ENCODE results near the gene ISL2. TPM values are rescaled to one million over a fixed set of nuclear protein-coding genes. Genes with fewer than 3 reads are reported as not detected.

ISL2 gene
- 1.1 and 1.3 TPM in 2 replicates for total RNA-seq (2012; rRNA removed)
- polyA plus RNA-seq (2012; rRNA removed) = 2.5 and 3.6 TPM in 2 replicates
- polyA plus RNA-seq (2012; cell fraction: cytosol; rRNA removed) = 2.0 and 3.7 TPM in 2 replicates
- polyA plus RNA-seq (2012; cell fraction: nucleus; rRNA removed; ENCODE audit: low replicate concordance) = 17.3 and 24.8 TPM in 2 replicates
- percentile 49 among the genes with signal in this experiment for Bru-seq, nascent RNA
- BruChase-seq, experiment 1, labeled RNA remaining after a 6-hour chase = percentile 38 among the genes with signal in this experiment
- BruChase-seq, experiment 2, labeled RNA remaining after a 2-hour chase = percentile 42 among the genes with signal in this experiment
- long read RNA-seq, partial matches to known transcripts = 2 of 11 reads
- long read RNA-seq, other reads (novel, unspliced or antisense) = 5 of 11 reads

GRCh38 chr15:76336254-76337058 lies at the start of gene ISL2:
ISL2 (plus strand) TSS chr15:76336773; CDS start chr15:76336884, 111 bp downstream.
- Histone ChIP-seq H3K4me2 (ENCODE audit: low read depth, low read length) (peak within 1 kb of the TSS; percentile 88), H2BK5ac (ENCODE audit: low read depth, low read length, poor library complexity, severe bottlenecking) (peak within 1 kb of the TSS; percentile 83), H3K36me3 (ENCODE audit: control insufficient read depth, insufficient read depth, low read length) (peaks cover 12% of the 10 kb centered on the region; the same call in 1 of the 2 replicates), H2AFZ (replicated peaks; ENCODE audit: low read length, poor library complexity) (peak within 1 kb of the TSS; percentile 87), H3K9me3 (ENCODE audit: control insufficient read depth, insufficient read depth, low read length) (peaks cover 9% of the 10 kb centered on the region; the same call in 1 of the 2 replicates), H4K5ac (ENCODE audit: low read depth, low read length) (peak within 1 kb of the TSS; percentile 95), H4K8ac (ENCODE audit: low read depth in 2 of 2, low read length in 2 of 2) (peak within 1 kb of the TSS; percentile 87 to 97), H3K27ac (ENCODE audit: insufficient read depth, low read length) (peak within 1 kb of the TSS; percentile 80), H3K4ac (ENCODE audit: low read depth, low read length) (peak within 1 kb of the TSS; percentile 96), H2AK9ac (replicated peaks; ENCODE audit: low read depth, low read length, poor library complexity) (peak within 1 kb of the TSS; percentile 76), H3K27me3 (ENCODE audit: control insufficient read depth, insufficient read depth, low read length) (peaks cover 22% of the 10 kb centered on the region; the same call in 1 of the 2 replicates), H3K56ac (ENCODE audit: extremely low read depth, insufficient read depth, low read length) (peak within 1 kb of the TSS; percentile 97), H3K79me1 (ENCODE audit: low read depth in 1 of 2, low read length in 2 of 2) (peaks cover 3 to 17% of the 10 kb centered on the region in 2 experiments; a peak in 3 of 4 replicates), H2BK15ac (ENCODE audit: low read depth, low read length) (peak within 1 kb of the TSS; percentile 91), H3K18ac (ENCODE audit: low read depth, low read length) (peak within 1 kb of the TSS; percentile 65), H4K20me1 (ENCODE audit: insufficient read depth, low read length) (peaks cover 12% of the 10 kb centered on the region), H2BK120ac (ENCODE audit: low read depth, low read length) (peak within 1 kb of the TSS; percentile 84), H3K23ac (ENCODE audit: low read depth, low read length) (peak within 1 kb of the TSS; percentile 93), H3K4me3 (ENCODE audit: insufficient read depth, low read depth, low read length) (peak within 1 kb of the TSS; percentile 68), H3K9ac (ENCODE audit: low read depth, low read length) (peak within 1 kb of the TSS; percentile 88), H3K9me1 (ENCODE audit: insufficient read depth, low read length) (no peaks in the 10 kb centered on the region; the same call in 1 of the 2 replicates), H4K91ac (ENCODE audit: insufficient read depth, low read depth, low read length) (peak within 1 kb of the TSS; percentile 97), H2AK5ac (ENCODE audit: low read depth, low read length) (peak within 1 kb of the TSS; percentile 89), H3K14ac (replicated peaks; ENCODE audit: low read depth, low read length) (peak within 1 kb of the TSS; percentile 99), H3K4me1 (ENCODE audit: control insufficient read depth, insufficient read depth, low read length) (peaks cover 8% of the 10 kb centered on the region), H2BK20ac (ENCODE audit: low read depth, low read length) (peak within 1 kb of the TSS; percentile 72)
- ATAC-seq (ENCODE audit: low read depth) (peak; percentile 94), DNase-seq (peak; percentile 96)
- WGBS, 2 experiments (ENCODE audit: extremely low coverage in 2 of 2, insufficient read length in 1 of 2) = 12% methylated on average over 6 of the region's 40 CpGs; no CpG with 5 or more reads in 1 of the 2 experiments
- dilution Hi-C loops (cut with HindIII; ENCODE audit: low sequenced_read_pairs, unreplicated experiment) (no loop called here), in situ Hi-C loops (cut with MboI; ENCODE audit: low sequenced_read_pairs) (no loop called here), intact Hi-C loops (cut with micrococcal nuclease) (loop anchor here (5.0 kb wide), 2 partner anchors 99 to 506 kb away; no protein-coding TSS in a partner anchor)
- POLR2A ChIA-PET (ENCODE audit: unreplicated experiment) = interaction anchor here (0.6 to 0.7 kb wide), 3 partner anchors 11 to 1673 kb away, joined by 3 to 5 read pairs (median 5); no protein-coding TSS in a partner anchor
- CTCF ChIA-PET = interaction anchor here (0.6 to 1.4 kb wide), 2 partner anchors 69 to 184 kb away, joined by 3 to 6 read pairs; no protein-coding TSS in a partner anchor
- no TSS peak for BruUV-seq (replicated peaks)
- TF ChIP-seq CEBPB (IDR thresholded peaks at IDR 0.05; ENCODE audit: low read depth, low read length) (peak; percentile 94), MAZ (IDR thresholded peaks at IDR 0.05; ENCODE audit: borderline replicate concordance, low read depth, low read length) (peak; percentile 80; the same call in 1 of the 2 replicates), BHLHE40 (IDR thresholded peaks at IDR 0.05; ENCODE audit: low read depth, low read length) (no peak), CTCF (conservative IDR thresholded peaks at IDR 0.05; ENCODE audit: low read depth, low read length) (no peak), MXI1 (IDR thresholded peaks at IDR 0.05; ENCODE audit: borderline replicate concordance, low read depth, low read length) (0 out of 2 replicates have a peak, but pooled peaks have one; percentile 42), CHD1 (IDR thresholded peaks at IDR 0.05; ENCODE audit: low read depth, low read length) (no peak), USF2 (IDR thresholded peaks at IDR 0.05; ENCODE audit: low read depth, low read length) (no peak), NFE2L2 (IDR thresholded peaks at IDR 0.05; ENCODE audit: low read depth, low read length) (no peak), RFX5 (IDR thresholded peaks at IDR 0.05; ENCODE audit: low read depth, low read length) (no peak), FOS (IDR thresholded peaks at IDR 0.05; ENCODE audit: low read depth, low read length) (no peak), SMC3 (IDR thresholded peaks at IDR 0.05; ENCODE audit: low read depth, low read length) (no peak), MAFK (IDR thresholded peaks at IDR 0.05; ENCODE audit: low read depth, low read length) (no peak)
